Sigmoid colon (tissue), 7 donors: ENCODE results near the gene RBM47. TPM values are rescaled to one million over a fixed set of nuclear protein-coding genes. Genes with fewer than 3 reads are reported as not detected.

ENCODE experiments used
- DNase-seq: peaks from one replicate; pipeline ENCODE4 v3.0.0-alpha.2; 2019
- H3K27ac ChIP-seq, 4 donors: fragments of 200-600 bp; sonication (generic); one replicate each; pipeline ENCODE4 v1.5.1; 2016 to 2019; ENCODE audit warnings: mild to moderate bottlenecking in 1 of 4
- H3K27me3 ChIP-seq, 3 donors: fragments of 200-600 bp; sonication (generic); one replicate each; pipeline ENCODE4 v1.5.1; 2019; ENCODE audit warnings: mild to moderate bottlenecking in 1 of 3
- H3K36me3 ChIP-seq, 4 donors: fragments of 200-600 bp; sonication (generic); one replicate each; pipeline ENCODE4 v1.5.1; 2016 to 2019
- H3K4me1 ChIP-seq, 4 donors: fragments of 200-600 bp; sonication (generic); one replicate each; pipeline ENCODE4 v1.5.1; 2017 to 2019
- H3K4me3 ChIP-seq, 4 donors: fragments of 200-600 bp; sonication (generic); one replicate each; pipeline ENCODE4 v1.5.1; 2017 to 2019; ENCODE audit warnings: mild to moderate bottlenecking in 2 of 4, moderate library complexity in 1 of 4
- H3K9me3 ChIP-seq, 4 donors: fragments of 200-600 bp in 3 of 4; sonication (generic) in 3 of 4; one replicate each; pipeline versions ENCODE4 v1.5.1 to v1.6.1; 2013 to 2019
- EP300 ChIP-seq, 4 donors: sonication (generic); formaldehyde crosslinking; IDR thresholded peaks; one replicate each; pipeline ENCODE4 v1.6.1; 2017; ENCODE audit warnings: antibody characterized with exemption in 4 of 4
- POLR2A ChIP-seq, 2 donors: fragments of 450-650 bp; IDR thresholded peaks; one replicate each; pipeline ENCODE4 v1.6.1; 2016; ENCODE audit warnings: antibody characterized with exemption in 2 of 2, mild to moderate bottlenecking in 2 of 2, moderate library complexity in 2 of 2
- POLR2AphosphoS5 ChIP-seq, 4 donors: sonication (generic); formaldehyde crosslinking; IDR thresholded peaks; one replicate each; pipeline ENCODE4 v1.6.1; 2017; ENCODE audit warnings: antibody characterized with exemption in 4 of 4
- WGBS, 2 donors: extraction: QIAGEN DNeasy Blood & Tissue Kit; methylation state at CpG; one replicate each; pipeline ENCODE4 v1.1.7; 2013; 5-methylcytosine and 5-hydroxymethylcytosine counted together
- intact Hi-C: fragments of 100-400 bp; cut with DNase I; formaldehyde crosslinking; loops from one replicate; pipeline ENCODE4 v1.15.1; 2023
- polyA plus RNA-seq, 3 donors: library from polyadenylated mRNA; stranded (reverse); fragments of 200-250 nt; gene quantifications; one replicate each; pipeline ENCODE4 v1.2.3, GENCODE V29; 2013
- total RNA-seq, 4 donors: library from RNA; depleted of rRNA; stranded (reverse); fragments of >200 nt; gene quantifications; one replicate each; pipeline ENCODE4 v1.1.0, GENCODE V29; 2016
- TF ChIP-seq, protein P1 (sequence below), 4 experiments: fragments of 450-650 bp in 3 of 4; fragments of 200-600 bp in 1 of 4; IDR thresholded peaks; one replicate each; pipeline ENCODE4 v1.5.1; 2016 to 2019; ENCODE audit warnings: antibody characterized with exemption in 4 of 4, mild to moderate bottlenecking in 3 of 4, moderate library complexity in 2 of 4
- donor health status: healthy with polysubstance abuse.
- donor health status: Bipolar disorder and iron deficiency.
- donor health status: healthy.

The RBM47 gene
- total and polyA plus RNA-seq, 7 donors, result 7.2 to 148 (median 21.2) TPM

DNA sequence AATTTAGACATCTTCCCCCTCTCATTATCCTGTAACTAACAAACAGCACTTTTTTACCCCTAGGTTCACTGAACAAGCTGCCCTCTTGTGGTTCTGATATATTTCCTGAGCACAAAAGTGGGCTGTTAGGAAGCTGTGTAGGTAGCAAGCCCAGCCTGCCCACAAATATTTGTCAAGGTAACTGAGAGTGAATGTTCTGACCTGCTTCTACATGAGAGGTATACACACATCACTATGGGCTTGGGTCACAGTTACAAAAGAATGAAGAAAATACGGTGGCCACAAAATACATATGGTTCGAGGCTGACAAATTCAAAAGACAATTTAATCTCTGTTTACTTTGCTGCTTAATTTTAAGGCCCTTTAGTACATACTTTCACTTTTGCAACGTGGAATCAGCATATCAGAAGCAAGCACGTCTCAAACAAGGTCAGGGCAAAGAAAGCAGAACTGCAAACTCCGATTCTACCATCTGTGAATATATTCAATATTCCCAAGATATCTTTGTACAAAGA is 78.7 kb downstream of the RBM47 start:
- no peak for TF ChIP-seq EP300 (IDR thresholded peaks at IDR 0.05)
- TF ChIP-seq, protein P1, sequence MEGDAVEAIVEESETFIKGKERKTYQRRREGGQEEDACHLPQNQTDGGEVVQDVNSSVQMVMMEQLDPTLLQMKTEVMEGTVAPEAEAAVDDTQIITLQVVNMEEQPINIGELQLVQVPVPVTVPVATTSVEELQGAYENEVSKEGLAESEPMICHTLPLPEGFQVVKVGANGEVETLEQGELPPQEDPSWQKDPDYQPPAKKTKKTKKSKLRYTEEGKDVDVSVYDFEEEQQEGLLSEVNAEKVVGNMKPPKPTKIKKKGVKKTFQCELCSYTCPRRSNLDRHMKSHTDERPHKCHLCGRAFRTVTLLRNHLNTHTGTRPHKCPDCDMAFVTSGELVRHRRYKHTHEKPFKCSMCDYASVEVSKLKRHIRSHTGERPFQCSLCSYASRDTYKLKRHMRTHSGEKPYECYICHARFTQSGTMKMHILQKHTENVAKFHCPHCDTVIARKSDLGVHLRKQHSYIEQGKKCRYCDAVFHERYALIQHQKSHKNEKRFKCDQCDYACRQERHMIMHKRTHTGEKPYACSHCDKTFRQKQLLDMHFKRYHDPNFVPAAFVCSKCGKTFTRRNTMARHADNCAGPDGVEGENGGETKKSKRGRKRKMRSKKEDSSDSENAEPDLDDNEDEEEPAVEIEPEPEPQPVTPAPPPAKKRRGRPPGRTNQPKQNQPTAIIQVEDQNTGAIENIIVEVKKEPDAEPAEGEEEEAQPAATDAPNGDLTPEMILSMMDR (IDR thresholded peaks at IDR 0.05), result no peak
- TF ChIP-seq POLR2AphosphoS5 (IDR thresholded peaks at IDR 0.05), result no peak
- no peak for TF ChIP-seq POLR2A (IDR thresholded peaks at IDR 0.05)
- peak overlapping the region in 3 of 4 donors; percentile 12 to 24 (median 17) for H3K4me3 ChIP-seq
- H3K4me1 ChIP-seq, result peaks cover 0 to 3% (median 0%) of the 10 kb centered on the region in 4 donors
- intact Hi-C loops, result no loop called here
- no peaks in the 10 kb centered on the region for H3K27me3 ChIP-seq
- no peaks in the 10 kb centered on the region for H3K36me3 ChIP-seq
- 3 to 6% methylated on average over 5 of the region's 5 CpGs for WGBS, 2 donors
- no peak for DNase-seq
- H3K27ac ChIP-seq, result peak overlapping the region; percentile 21 to 53 (median 39)
- no peaks in the 10 kb centered on the region for H3K9me3 ChIP-seq

DNA sequence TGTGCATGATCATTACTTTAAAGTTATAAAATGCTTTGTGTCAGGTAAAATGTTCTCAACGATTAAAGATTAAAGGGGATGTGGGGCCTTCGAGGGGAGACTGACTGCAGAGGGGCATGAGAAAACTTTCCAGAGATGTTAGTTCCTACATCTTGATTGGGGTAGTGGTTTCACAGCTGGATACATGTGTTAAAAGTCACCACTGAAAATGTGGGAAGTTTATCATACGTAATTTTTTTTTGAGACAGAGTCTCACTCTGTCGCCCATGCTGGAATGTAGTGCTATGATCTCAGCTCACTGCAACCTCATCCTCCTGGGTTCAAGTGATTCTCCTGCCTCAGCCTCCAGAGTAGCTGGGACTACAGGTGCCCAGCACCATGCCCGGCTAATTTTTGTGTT is 79.5 kb downstream of the RBM47 start:
- 59 to 68% methylated on average over 5 of the region's 5 CpGs for WGBS, 2 donors
- TF ChIP-seq EP300 (IDR thresholded peaks at IDR 0.05) (no peak), POLR2A (IDR thresholded peaks at IDR 0.05) (no peak), POLR2AphosphoS5 (IDR thresholded peaks at IDR 0.05) (no peak)
- TF ChIP-seq, protein P1 (IDR thresholded peaks at IDR 0.05), result no peak
- Histone ChIP-seq H3K4me1 (peaks cover 0 to 3% (median 0%) of the 10 kb centered on the region in 4 donors), H3K27ac (peak overlapping the region in 1 of 4 donors; percentile 51), H3K4me3 (no peak overlapping the region), H3K9me3 (no peaks in the 10 kb centered on the region), H3K36me3 (no peaks in the 10 kb centered on the region), H3K27me3 (no peaks in the 10 kb centered on the region)
- no peak for DNase-seq
- intact Hi-C loops, result no loop called here

DNA sequence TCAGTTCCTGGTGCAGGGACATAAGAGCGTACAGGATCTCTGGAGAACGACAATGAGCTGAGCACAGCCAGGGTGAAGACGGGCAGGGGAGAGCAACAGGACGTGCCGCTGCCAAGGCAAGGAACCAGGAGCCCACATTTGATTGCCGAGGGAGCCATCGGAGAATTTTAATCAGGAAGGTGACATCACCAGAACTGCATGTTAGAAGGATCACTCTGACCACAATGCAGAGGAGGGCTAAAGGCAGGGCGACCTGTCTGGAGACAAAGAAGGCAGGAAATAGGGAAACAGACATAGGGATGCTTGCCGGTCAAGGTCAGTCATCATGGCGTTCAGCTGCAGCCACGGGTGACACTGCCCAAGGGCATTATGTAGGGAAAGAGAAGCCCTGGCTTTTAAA is 81.4 kb downstream of the RBM47 start:
- H3K4me3 ChIP-seq, result no peak overlapping the region
- no peak overlapping the region for H3K27ac ChIP-seq
- 72 to 86% methylated on average over 11 of the region's 11 CpGs for WGBS, 2 donors
- H3K4me1 ChIP-seq, result peaks cover 0 to 3% (median 0%) of the 10 kb centered on the region in 4 donors
- H3K9me3 ChIP-seq, result no peaks in the 10 kb centered on the region
- no peaks in the 10 kb centered on the region for H3K36me3 ChIP-seq
- no peak for TF ChIP-seq POLR2AphosphoS5 (IDR thresholded peaks at IDR 0.05)
- TF ChIP-seq, protein P1 (IDR thresholded peaks at IDR 0.05), result no peak
- no peak for TF ChIP-seq EP300 (IDR thresholded peaks at IDR 0.05)
- no peak for TF ChIP-seq POLR2A (IDR thresholded peaks at IDR 0.05)
- DNase-seq, result no peak
- no peaks in the 10 kb centered on the region for H3K27me3 ChIP-seq
- intact Hi-C loops, result no loop called here

DNA sequence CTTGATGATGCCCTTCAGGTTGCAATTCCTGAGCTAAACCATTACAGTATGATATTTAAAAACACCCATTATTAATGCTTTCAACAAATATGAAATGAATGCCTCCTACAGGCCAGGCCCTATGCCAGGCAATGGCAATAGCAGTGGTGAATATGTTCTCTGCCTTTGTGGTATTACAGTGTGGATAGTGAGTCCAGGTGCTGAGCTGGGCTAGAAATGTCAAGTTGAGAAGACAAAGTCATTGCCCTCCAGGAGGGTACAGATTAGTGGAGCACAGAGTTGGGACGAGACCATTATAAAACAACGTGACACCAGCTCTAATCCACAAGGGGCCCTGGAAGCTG is 81.9 kb downstream of the RBM47 start:
- H3K4me3 ChIP-seq, result no peak overlapping the region

More for the DNA sequence above, 81.9 kb downstream of the RBM47 start:
- DNase-seq, result no peak
- no peak for TF ChIP-seq POLR2A (IDR thresholded peaks at IDR 0.05)
- TF ChIP-seq EP300 (IDR thresholded peaks at IDR 0.05), result no peak
- TF ChIP-seq, protein P1 (IDR thresholded peaks at IDR 0.05), result no peak
- no peak for TF ChIP-seq POLR2AphosphoS5 (IDR thresholded peaks at IDR 0.05)
- Histone ChIP-seq H3K27me3 (no peaks in the 10 kb centered on the region), H3K36me3 (no peaks in the 10 kb centered on the region), H3K9me3 (no peaks in the 10 kb centered on the region), H3K4me1 (peaks cover 0 to 3% (median 0%) of the 10 kb centered on the region in 4 donors), H3K27ac (no peak overlapping the region)
- WGBS, 2 donors, result 86 to 93% methylated on average over 2 of the region's 2 CpGs
- intact Hi-C loops, result no loop called here
